Activated CD8-positive, alpha-beta T cell treated with anti-CD3 and anti-CD28 coated beads for 36 hours (primary cell): Measurements from ENCODE around the gene PDCL3. TPM values are rescaled to one million over a fixed set of nuclear protein-coding genes. Genes with fewer than 3 reads are reported as not detected.

Source experiments
- ATAC-seq: fragments of 200-7000 bp; cut with Tn5 transposase; one replicate; pipeline ENCODE4 v1.10.0; 2021; ENCODE audit warnings: mild to moderate bottlenecking, moderate library complexity
- CTCF ChIA-PET: fragments of 350-600 bp; sonication (Branson Sonifier 250); formaldehyde crosslinking; loops from one replicate; lab custom pipeline; 2021; ENCODE audit warnings: antibody characterized with exemption; lab: Charles Lee
- POLR2A ChIA-PET: fragments of 350-600 bp; sonication (Branson Sonifier 250); formaldehyde crosslinking; loops from one replicate; lab custom pipeline; 2021; ENCODE audit warnings: antibody characterized with exemption; lab: Charles Lee
- DNase-seq: peaks from one replicate; pipeline ENCODE4 v3.0.0-alpha.2; 2020
- H3K27ac Mint-ChIP-seq: one replicate; pipeline ENCODE4 v1.8.0; 2021; ENCODE audit warnings: mild to moderate bottlenecking, mixed read lengths
- H3K27me3 Mint-ChIP-seq: one replicate; pipeline ENCODE4 v1.8.0; 2021; ENCODE audit warnings: mixed read lengths
- H3K36me3 Mint-ChIP-seq: one replicate; pipeline ENCODE4 v1.8.0; 2021; ENCODE audit warnings: low read depth, mixed read lengths
- H3K4me1 Mint-ChIP-seq: one replicate; pipeline ENCODE4 v1.8.0; 2021; ENCODE audit warnings: low read depth, mixed read lengths
- H3K4me3 Mint-ChIP-seq: one replicate; pipeline ENCODE4 v1.8.0; 2021; ENCODE audit warnings: mild to moderate bottlenecking, moderate library complexity, mixed read lengths
- H3K9me3 Mint-ChIP-seq: one replicate; pipeline ENCODE4 v1.8.0; 2021; ENCODE audit warnings: mixed read lengths
- CTCF ChIP-seq: fragments of 200-600 bp; IDR thresholded peaks from one replicate; pipeline ENCODE4 v1.8.0; 2022; ENCODE audit warnings: antibody characterized with exemption, mild to moderate bottlenecking
- intact Hi-C: fragments of 100-400 bp; cut with micrococcal nuclease; formaldehyde crosslinking; loops from one replicate; pipeline ENCODE4 v1.10.0; 2022
- total RNA-seq, 2 experiments: library from RNA; stranded (reverse); gene quantifications; one replicate each; pipeline ENCODE4 v1.2.3, GENCODE V29; 2021

Gene PDCL3
- total RNA-seq, 2 experiments from 2014 or later = 31.9 to 35.7 TPM

GRCh38 chr2:100542418-100542817 is 20.4 kb upstream of the PDCL3 start:
- ATAC-seq = no peak
- no peaks in the 10 kb centered on the region for H3K36me3 Mint-ChIP-seq
- no peaks in the 10 kb centered on the region for H3K9me3 Mint-ChIP-seq
- no peak for TF ChIP-seq CTCF
- no peaks in the 10 kb centered on the region for H3K4me1 Mint-ChIP-seq
- ChIA-PET CTCF (no interaction called here), POLR2A (no interaction called here)
- no peak for DNase-seq
- no peak overlapping the region for H3K27ac Mint-ChIP-seq
- no peak overlapping the region for H3K4me3 Mint-ChIP-seq
- intact Hi-C loops = no loop called here
- no peaks in the 10 kb centered on the region for H3K27me3 Mint-ChIP-seq

GRCh38 chr2:100544911-100545596 is 17.7 kb upstream of the PDCL3 start:
- intact Hi-C loops = no loop called here
- DNase-seq = no peak
- ChIA-PET CTCF (interaction anchor here (0.6 kb wide), 1 partner anchor 1906 kb away, joined by 3 read pairs; no protein-coding TSS in a partner anchor), POLR2A (interaction anchor here (0.5 kb wide), 1 partner anchor 169 kb away, joined by 3 read pairs; no protein-coding TSS in a partner anchor)
- H3K27me3 Mint-ChIP-seq = no peaks in the 10 kb centered on the region
- no peaks in the 10 kb centered on the region for H3K4me1 Mint-ChIP-seq
- no peak for ATAC-seq
- no peaks in the 10 kb centered on the region for H3K9me3 Mint-ChIP-seq
- TF ChIP-seq CTCF = no peak
- H3K36me3 Mint-ChIP-seq = no peaks in the 10 kb centered on the region
- H3K4me3 Mint-ChIP-seq = no peak overlapping the region
- no peak overlapping the region for H3K27ac Mint-ChIP-seq

- ATAC-seq (no peak), DNase-seq (no peak)
- Mint-ChIP-seq H3K4me1 (no peaks in the 10 kb centered on the region), H3K9me3 (no peaks in the 10 kb centered on the region), H3K27me3 (no peaks in the 10 kb centered on the region), H3K4me3 (no peak overlapping the region), H3K27ac (no peak overlapping the region), H3K36me3 (no peaks in the 10 kb centered on the region)
- intact Hi-C loops = no loop called here
- no peak for TF ChIP-seq CTCF
- ChIA-PET CTCF (no interaction called here), POLR2A (interaction anchor here (1.2 kb wide), 1 partner anchor 17 kb away, joined by 3 read pairs; no protein-coding TSS in a partner anchor)
Observed at GRCh38 chr2:100546469-100546868, 16.3 kb upstream of the PDCL3 start.

GRCh38 chr2:100548771-100549170 is 14.0 kb upstream of the PDCL3 start:
- intact Hi-C loops = no loop called here
- ChIA-PET POLR2A (no interaction called here), CTCF (no interaction called here)
- DNase-seq = no peak
- H3K4me3 Mint-ChIP-seq = no peak overlapping the region
- H3K27me3 Mint-ChIP-seq = no peaks in the 10 kb centered on the region
- no peak for TF ChIP-seq CTCF
- H3K9me3 Mint-ChIP-seq = no peaks in the 10 kb centered on the region
- no peak for ATAC-seq
- no peaks in the 10 kb centered on the region for H3K4me1 Mint-ChIP-seq
- no peak overlapping the region for H3K27ac Mint-ChIP-seq
- H3K36me3 Mint-ChIP-seq = no peaks in the 10 kb centered on the region

- Mint-ChIP-seq H3K4me1 (peaks cover 16% of the 10 kb centered on the region), H3K36me3 (no peaks in the 10 kb centered on the region), H3K27me3 (no peaks in the 10 kb centered on the region), H3K9me3 (peaks cover 2% of the 10 kb centered on the region), H3K27ac (no peak overlapping the region), H3K4me3 (no peak overlapping the region)
- no peak for ATAC-seq
- ChIA-PET POLR2A (interaction anchor here (1.3 kb wide), 1 partner anchor 11 kb away, joined by 4 read pairs; no protein-coding TSS in a partner anchor), CTCF (no interaction called here)
- intact Hi-C loops = no loop called here
- no peak for DNase-seq
- TF ChIP-seq CTCF = no peak
Observed at GRCh38 chr2:100551303-100551702, 11.5 kb upstream of the PDCL3 start.
